ENCODE results near the gene C1RL. TPM values are rescaled to one million over a fixed set of nuclear protein-coding genes. Genes with fewer than 3 reads are reported as not detected.

The C1RL gene
- total RNA-seq, 1 donor from 2014 or later = 196 TPM

DNA sequence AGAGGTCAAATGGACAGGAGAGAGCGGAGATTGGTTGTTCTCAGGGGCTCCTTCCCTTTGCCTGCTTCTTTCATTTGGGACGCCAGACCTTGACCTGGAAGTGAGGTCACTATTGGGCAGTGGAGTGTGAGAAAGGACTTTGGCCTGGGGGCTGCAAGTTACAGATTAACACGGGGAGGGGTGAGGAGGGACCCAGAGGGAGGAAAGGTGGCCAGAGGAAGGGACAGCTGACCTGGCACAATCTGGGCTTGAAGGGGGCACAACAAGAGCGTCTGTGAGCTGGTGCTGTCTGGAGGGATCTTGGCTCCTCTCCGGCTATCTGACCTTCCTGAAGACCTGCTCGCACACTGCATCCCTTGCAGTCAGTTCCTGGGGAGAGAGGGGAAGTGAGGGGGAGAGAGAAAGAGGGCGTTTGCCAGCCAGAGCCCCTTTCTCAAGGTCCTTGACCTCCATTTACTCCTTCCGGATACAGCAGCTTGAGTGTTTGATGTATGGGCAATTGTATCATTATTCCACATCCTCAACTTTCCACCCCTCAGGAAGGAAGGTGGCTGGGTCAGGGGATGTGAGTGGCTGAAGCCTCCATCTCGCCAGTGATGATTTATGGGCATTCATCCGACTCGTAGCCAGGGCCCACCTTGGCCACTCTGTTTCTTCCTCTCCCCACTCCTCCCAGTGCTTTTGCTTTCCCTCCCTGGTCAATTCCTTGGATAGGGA lies 14.9 kb upstream of the C1RL start:
- no peak for DNase-seq (ENCODE audit: low spot score in 2 of 2)
- Histone ChIP-seq H3K4me1 (no peaks in the 10 kb centered on the region), H3K9me3 (no peaks in the 10 kb centered on the region), H3K27me3 (no peaks in the 10 kb centered on the region), H3K4me3 (no peak overlapping the region), H3K36me3 (no peaks in the 10 kb centered on the region), H3K27ac (no peak overlapping the region)
- TF ChIP-seq, protein P1, sequence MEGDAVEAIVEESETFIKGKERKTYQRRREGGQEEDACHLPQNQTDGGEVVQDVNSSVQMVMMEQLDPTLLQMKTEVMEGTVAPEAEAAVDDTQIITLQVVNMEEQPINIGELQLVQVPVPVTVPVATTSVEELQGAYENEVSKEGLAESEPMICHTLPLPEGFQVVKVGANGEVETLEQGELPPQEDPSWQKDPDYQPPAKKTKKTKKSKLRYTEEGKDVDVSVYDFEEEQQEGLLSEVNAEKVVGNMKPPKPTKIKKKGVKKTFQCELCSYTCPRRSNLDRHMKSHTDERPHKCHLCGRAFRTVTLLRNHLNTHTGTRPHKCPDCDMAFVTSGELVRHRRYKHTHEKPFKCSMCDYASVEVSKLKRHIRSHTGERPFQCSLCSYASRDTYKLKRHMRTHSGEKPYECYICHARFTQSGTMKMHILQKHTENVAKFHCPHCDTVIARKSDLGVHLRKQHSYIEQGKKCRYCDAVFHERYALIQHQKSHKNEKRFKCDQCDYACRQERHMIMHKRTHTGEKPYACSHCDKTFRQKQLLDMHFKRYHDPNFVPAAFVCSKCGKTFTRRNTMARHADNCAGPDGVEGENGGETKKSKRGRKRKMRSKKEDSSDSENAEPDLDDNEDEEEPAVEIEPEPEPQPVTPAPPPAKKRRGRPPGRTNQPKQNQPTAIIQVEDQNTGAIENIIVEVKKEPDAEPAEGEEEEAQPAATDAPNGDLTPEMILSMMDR (IDR thresholded peaks at IDR 0.05) = no peak
- intact Hi-C loops (cut with DNase I) = no loop called here

- Histone ChIP-seq H3K36me3 (no peaks in the 10 kb centered on the region), H3K27me3 (no peaks in the 10 kb centered on the region), H3K27ac (no peak overlapping the region), H3K4me1 (no peaks in the 10 kb centered on the region), H3K4me3 (no peak overlapping the region), H3K9me3 (no peaks in the 10 kb centered on the region)
- intact Hi-C loops (cut with DNase I) = no loop called here
- TF ChIP-seq, protein P1 (IDR thresholded peaks at IDR 0.05) = no peak
- no peak for DNase-seq (ENCODE audit: low spot score in 2 of 2)
Measured at GRCh38 chr12:7122811-7123769, 14.1 kb upstream of the C1RL start.

GRCh38 chr12:7121324-7121723 lies 12.3 kb upstream of the C1RL start:
- Histone ChIP-seq H3K9me3 (no peaks in the 10 kb centered on the region), H3K4me1 (no peaks in the 10 kb centered on the region), H3K27me3 (no peaks in the 10 kb centered on the region), H3K4me3 (no peak overlapping the region), H3K27ac (no peak overlapping the region), H3K36me3 (peaks cover 0 to under 1% of the 10 kb centered on the region in 2 donors)
- DNase-seq (ENCODE audit: low spot score in 2 of 2) = no peak
- TF ChIP-seq, protein P1 (IDR thresholded peaks at IDR 0.05) = no peak
- intact Hi-C loops (cut with DNase I) = no loop called here

DNA sequence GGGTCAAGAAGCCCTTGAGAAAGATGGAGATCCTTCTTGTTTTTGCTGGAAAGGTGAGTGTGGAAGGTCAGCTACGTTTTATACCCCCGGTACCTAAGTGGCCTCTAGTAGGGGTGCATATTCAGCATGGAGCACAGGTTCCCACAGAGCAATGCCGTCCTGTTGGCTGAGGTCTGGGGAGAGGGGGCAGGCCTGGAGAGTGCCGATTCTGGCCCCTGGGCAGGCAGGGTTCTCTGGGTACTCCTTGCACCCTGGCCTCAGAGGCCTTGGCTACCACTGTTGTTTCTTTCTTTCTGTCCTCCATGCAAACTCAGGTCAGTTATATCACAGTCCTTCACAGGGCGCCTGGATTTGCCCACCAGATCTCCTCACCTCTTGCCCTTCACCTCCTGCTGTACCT lies 11.2 kb upstream of the C1RL start:
- no peaks in the 10 kb centered on the region for H3K9me3 ChIP-seq
- no peak for DNase-seq (ENCODE audit: low spot score in 2 of 2)

GRCh38 chr12:7118881-7119280 lies 9.9 kb upstream of the C1RL start:
- TF ChIP-seq, protein P1 (IDR thresholded peaks at IDR 0.05) = no peak
- no peak overlapping the region for H3K4me3 ChIP-seq
- H3K27me3 ChIP-seq = no peaks in the 10 kb centered on the region
- H3K36me3 ChIP-seq = peaks cover 0 to 14% of the 10 kb centered on the region in 2 donors
- no peaks in the 10 kb centered on the region for H3K4me1 ChIP-seq
- intact Hi-C loops (cut with DNase I) = no loop called here
- peak in 1 of 2 donors; percentile 50 for DNase-seq (ENCODE audit: low spot score in 2 of 2)
- no peaks in the 10 kb centered on the region for H3K9me3 ChIP-seq
- no peak overlapping the region for H3K27ac ChIP-seq

More for the DNA sequence above, 11.2 kb upstream of the C1RL start:
- Histone ChIP-seq H3K4me3 (no peak overlapping the region), H3K4me1 (no peaks in the 10 kb centered on the region), H3K27me3 (no peaks in the 10 kb centered on the region), H3K36me3 (peaks cover 0 to 11% of the 10 kb centered on the region in 2 donors), H3K27ac (no peak overlapping the region)
- intact Hi-C loops (cut with DNase I) = no loop called here
- TF ChIP-seq, protein P1 (IDR thresholded peaks at IDR 0.05) = no peak
